Loucy (cell line): ENCODE data around the gene GPR82.
"Not testable (repeated sequence)": the region's sequence is repeated elsewhere in the genome, so short reads cannot be mapped to it uniquely, and the experiment has no call there.

ENCODE experiments used
- H2AFZ ChIP-seq: fragments of 200-600 bp; sonication (generic); 2 replicates; pipeline ENCODE4 v1.6.0; 2016; ENCODE audit warnings: antibody characterized with exemption, mild to moderate bottlenecking, low read length, moderate library complexity
- H3F3A ChIP-seq: fragments of 200-600 bp; 2 replicates; pipeline ENCODE4 v1.6.0; 2016; ENCODE audit warnings: antibody characterized with exemption, low read depth, mild to moderate bottlenecking
- H3K27me3 ChIP-seq: fragments of 200-600 bp; sonication (generic); 2 replicates; pipeline ENCODE4 v1.6.1; 2014; ENCODE audit warnings: low read length, mild to moderate bottlenecking; ENCODE audit not compliant: insufficient read depth, poor library complexity, severe bottlenecking
- H3K36me3 ChIP-seq: fragments of 200-600 bp; sonication (generic); 2 replicates; pipeline ENCODE4 v1.6.1; 2016; ENCODE audit warnings: low read length; ENCODE audit not compliant: insufficient read depth
- H3K4me1 ChIP-seq: fragments of 200-600 bp; sonication (generic); 2 replicates; pipeline ENCODE4 v1.5.1; 2014; ENCODE audit warnings: low read length, mild to moderate bottlenecking; ENCODE audit not compliant: insufficient read depth, poor library complexity, severe bottlenecking
- H3K4me2 ChIP-seq: fragments of 200-600 bp; sonication (generic); 2 replicates; pipeline ENCODE4 v1.6.0; 2014; ENCODE audit warnings: antibody characterized with exemption, low read length, low read depth, mild to moderate bottlenecking; ENCODE audit not compliant: poor library complexity, severe bottlenecking
- H3K4me3 ChIP-seq: fragments of 200-600 bp; sonication (generic); 2 replicates; pipeline ENCODE4 v1.5.1; 2014; ENCODE audit warnings: low read length, mild to moderate bottlenecking, mixed read lengths; ENCODE audit not compliant: poor library complexity, severe bottlenecking
- H3K79me2 ChIP-seq: fragments of 200-600 bp; sonication (generic); 2 replicates; pipeline ENCODE4 v1.6.1; 2014; ENCODE audit warnings: low read length; ENCODE audit not compliant: insufficient read depth
- H3K9ac ChIP-seq: fragments of 200-600 bp; sonication (generic); 2 replicates; pipeline ENCODE4 v1.6.0; 2014; ENCODE audit warnings: mild to moderate bottlenecking, low read depth, low read length, moderate library complexity; ENCODE audit not compliant: poor library complexity, severe bottlenecking
- H3K9me2 ChIP-seq: fragments of 200-600 bp; sonication (generic); replicated peaks from 2 replicates; pipeline ENCODE4 v1.6.1; 2016; ENCODE audit warnings: low read depth, low read length, mixed read lengths
- H3K9me3 ChIP-seq: fragments of 200-600 bp; sonication (generic); 2 replicates; pipeline ENCODE4 v1.6.1; 2014; ENCODE audit warnings: mild to moderate bottlenecking, antibody characterized with exemption, low read length, low read depth; ENCODE audit not compliant: insufficient read depth
- H4K20me1 ChIP-seq: fragments of 200-600 bp; sonication (generic); 2 replicates; pipeline ENCODE4 v1.6.0; 2014; ENCODE audit warnings: antibody characterized with exemption, low read length, mild to moderate bottlenecking; ENCODE audit not compliant: insufficient read depth, poor library complexity, severe bottlenecking
- CTCF ChIP-seq: fragments of 200-600 bp; sonication (generic); conservative IDR thresholded peaks from 2 replicates; pipeline ENCODE4 v1.5.1; 2014; ENCODE audit warnings: mild to moderate bottlenecking, antibody characterized with exemption, low read length
- EZH2phosphoT487 ChIP-seq: fragments of 200-600 bp; IDR thresholded peaks from 2 replicates; pipeline ENCODE4 v1.6.1; 2018; ENCODE audit warnings: antibody characterized with exemption, mild to moderate bottlenecking, moderate library complexity, borderline replicate concordance

Gene GPR82

GRCh38 chrX:41723826-41724225, at the start of gene GPR82:
Gene GPR82, plus strand, starts transcription at chrX:41724181. Its CDS starts 2,846 bp downstream, at chrX:41727027.
- peaks cover 3% of the 10 kb centered on the region; the same call in 1 of the 2 replicates for H3F3A ChIP-seq
- no peaks in the 10 kb centered on the region for H3K36me3 ChIP-seq
- H3K4me1 ChIP-seq: peaks cover 17% of the 10 kb centered on the region
- H4K20me1 ChIP-seq: no peaks in the 10 kb centered on the region
- no peaks in the 10 kb centered on the region for H3K9me3 ChIP-seq
- H3K9ac ChIP-seq: no peak within 1 kb of the TSS
- H3K27me3 ChIP-seq: no peaks in the 10 kb centered on the region
- no peak within 1 kb of the TSS for H3K4me3 ChIP-seq
- TF ChIP-seq EZH2phosphoT487 (no peak), CTCF (no peak)
- no peak within 1 kb of the TSS for H2AFZ ChIP-seq
- no peaks in the 10 kb centered on the region for H3K79me2 ChIP-seq
- H3K4me2 ChIP-seq: no peak within 1 kb of the TSS
- no peaks in the 10 kb centered on the region for H3K9me2 ChIP-seq

- H3K4me1 ChIP-seq, H3K9me2 ChIP-seq, H3K4me2 ChIP-seq, H3F3A ChIP-seq, H3K9me3 ChIP-seq, H2AFZ ChIP-seq, H3K9ac ChIP-seq, H3K79me2 ChIP-seq, H4K20me1 ChIP-seq, H3K36me3 ChIP-seq, H3K4me3 ChIP-seq, H3K27me3 ChIP-seq: not testable (repeated sequence)
Observed at GRCh38 chrX:41676361-41676760, 47.6 kb upstream of the GPR82 start.

GRCh38 chrX:41677183-41678060, 46.6 kb upstream of the GPR82 start:
- Histone ChIP-seq H3F3A (no peaks in the 10 kb centered on the region), H4K20me1 (no peaks in the 10 kb centered on the region), H2AFZ (no peak overlapping the region), H3K9me3 (no peaks in the 10 kb centered on the region), H3K36me3 (no peaks in the 10 kb centered on the region), H3K9me2 (no peaks in the 10 kb centered on the region), H3K27me3 (no peaks in the 10 kb centered on the region), H3K9ac (no peak overlapping the region), H3K4me2 (no peak overlapping the region), H3K4me3 (no peak overlapping the region), H3K79me2 (no peaks in the 10 kb centered on the region), H3K4me1 (no peaks in the 10 kb centered on the region)
- TF ChIP-seq CTCF (no peak), EZH2phosphoT487 (no peak)

GRCh38 chrX:41684138-41684537, 39.8 kb upstream of the GPR82 start:
- Histone ChIP-seq H3K4me1 (no peaks in the 10 kb centered on the region), H3K9me3 (no peaks in the 10 kb centered on the region), H3K27me3 (no peaks in the 10 kb centered on the region), H3K36me3 (no peaks in the 10 kb centered on the region), H3K9ac (no peak overlapping the region), H3F3A (no peaks in the 10 kb centered on the region), H3K79me2 (no peaks in the 10 kb centered on the region), H3K4me3 (no peak overlapping the region), H3K4me2 (no peak overlapping the region), H4K20me1 (no peaks in the 10 kb centered on the region), H2AFZ (no peak overlapping the region), H3K9me2 (no peaks in the 10 kb centered on the region)
- TF ChIP-seq EZH2phosphoT487 (no peak), CTCF (no peak)
